ENCODE results near the gene GJA5.

GJA5 gene

GRCh38 chr1:147760481-147761260, at the start of gene GJA5:
TSS of gene GJA5 (minus strand) at chr1:147760602. CDS start at chr1:147759238, 1,364 bp downstream.
- in situ Hi-C loops (cut with HindIII; ENCODE audit: low sequenced_read_pairs) = no loop called here

- in situ Hi-C loops (cut with HindIII; ENCODE audit: low sequenced_read_pairs) = no loop called here
These were observed 48.8 kb upstream of the GJA5 start for GRCh38 chr1:147809236-147809635.

- in situ Hi-C loops (cut with HindIII; ENCODE audit: low sequenced_read_pairs) = no loop called here
These were observed 47.6 kb upstream of the GJA5 start for GRCh38 chr1:147808025-147808424.

GRCh38 chr1:147807405-147807804, 47.0 kb upstream of the GJA5 start:
- in situ Hi-C loops (cut with HindIII; ENCODE audit: low sequenced_read_pairs) = no loop called here

GRCh38 chr1:147804942-147805723, 44.7 kb upstream of the GJA5 start:
- in situ Hi-C loops (cut with HindIII; ENCODE audit: low sequenced_read_pairs) = no loop called here

GRCh38 chr1:147800804-147801203, 40.4 kb upstream of the GJA5 start:
- in situ Hi-C loops (cut with HindIII; ENCODE audit: low sequenced_read_pairs) = no loop called here

GRCh38 chr1:147798731-147799130, 38.3 kb upstream of the GJA5 start:
- in situ Hi-C loops (cut with HindIII; ENCODE audit: low sequenced_read_pairs) = no loop called here

GRCh38 chr1:147794570-147794969, 34.2 kb upstream of the GJA5 start:
- in situ Hi-C loops (cut with HindIII; ENCODE audit: low sequenced_read_pairs) = no loop called here

GRCh38 chr1:147791876-147792275, 31.5 kb upstream of the GJA5 start:
- in situ Hi-C loops (cut with HindIII; ENCODE audit: low sequenced_read_pairs) = no loop called here

- in situ Hi-C loops (cut with HindIII; ENCODE audit: low sequenced_read_pairs) = no loop called here
These were observed 27.4 kb upstream of the GJA5 start for GRCh38 chr1:147787765-147788164.

- in situ Hi-C loops (cut with HindIII; ENCODE audit: low sequenced_read_pairs) = no loop called here
These were observed 26.1 kb upstream of the GJA5 start for GRCh38 chr1:147786536-147786935.

GRCh38 chr1:147785794-147786506, 25.5 kb upstream of the GJA5 start:
- in situ Hi-C loops (cut with HindIII; ENCODE audit: low sequenced_read_pairs) = no loop called here

GRCh38 chr1:147784941-147785340, 24.5 kb upstream of the GJA5 start:
- in situ Hi-C loops (cut with HindIII; ENCODE audit: low sequenced_read_pairs) = loop anchor here (5.0 kb wide), 1 partner anchor 48 kb away; no protein-coding TSS in a partner anchor

GRCh38 chr1:147781056-147781471, 20.7 kb upstream of the GJA5 start:
- in situ Hi-C loops (cut with HindIII; ENCODE audit: low sequenced_read_pairs) = loop anchor here (5.0 kb wide), 1 partner anchor 44 kb away; no protein-coding TSS in a partner anchor

GRCh38 chr1:147777694-147778093, 17.3 kb upstream of the GJA5 start:
- in situ Hi-C loops (cut with HindIII; ENCODE audit: low sequenced_read_pairs) = no loop called here

- in situ Hi-C loops (cut with HindIII; ENCODE audit: low sequenced_read_pairs) = no loop called here
These were observed 12.9 kb upstream of the GJA5 start for GRCh38 chr1:147773215-147773715.

- in situ Hi-C loops (cut with HindIII; ENCODE audit: low sequenced_read_pairs) = no loop called here
These were observed 12.2 kb upstream of the GJA5 start for GRCh38 chr1:147772570-147772969.

GRCh38 chr1:147771226-147772125, 11.1 kb upstream of the GJA5 start:
- in situ Hi-C loops (cut with HindIII; ENCODE audit: low sequenced_read_pairs) = no loop called here

GRCh38 chr1:147769106-147769505, 8.7 kb upstream of the GJA5 start:
- in situ Hi-C loops (cut with HindIII; ENCODE audit: low sequenced_read_pairs) = no loop called here

GRCh38 chr1:147768582-147768981, 8.2 kb upstream of the GJA5 start:
- in situ Hi-C loops (cut with HindIII; ENCODE audit: low sequenced_read_pairs) = no loop called here

Data from DLD1 (cell line).